Measurements from ENCODE around the gene TOR3A.

TOR3A gene

GRCh38 chr1:179077396-179077795 is 4.5 kb upstream of the TOR3A start:
- DNase-seq (ENCODE audit: low read depth), result no peak

GRCh38 chr1:179079113-179079761 is 2.6 kb upstream of the TOR3A start:
- DNase-seq (ENCODE audit: low read depth), result peak; percentile 30

DNA sequence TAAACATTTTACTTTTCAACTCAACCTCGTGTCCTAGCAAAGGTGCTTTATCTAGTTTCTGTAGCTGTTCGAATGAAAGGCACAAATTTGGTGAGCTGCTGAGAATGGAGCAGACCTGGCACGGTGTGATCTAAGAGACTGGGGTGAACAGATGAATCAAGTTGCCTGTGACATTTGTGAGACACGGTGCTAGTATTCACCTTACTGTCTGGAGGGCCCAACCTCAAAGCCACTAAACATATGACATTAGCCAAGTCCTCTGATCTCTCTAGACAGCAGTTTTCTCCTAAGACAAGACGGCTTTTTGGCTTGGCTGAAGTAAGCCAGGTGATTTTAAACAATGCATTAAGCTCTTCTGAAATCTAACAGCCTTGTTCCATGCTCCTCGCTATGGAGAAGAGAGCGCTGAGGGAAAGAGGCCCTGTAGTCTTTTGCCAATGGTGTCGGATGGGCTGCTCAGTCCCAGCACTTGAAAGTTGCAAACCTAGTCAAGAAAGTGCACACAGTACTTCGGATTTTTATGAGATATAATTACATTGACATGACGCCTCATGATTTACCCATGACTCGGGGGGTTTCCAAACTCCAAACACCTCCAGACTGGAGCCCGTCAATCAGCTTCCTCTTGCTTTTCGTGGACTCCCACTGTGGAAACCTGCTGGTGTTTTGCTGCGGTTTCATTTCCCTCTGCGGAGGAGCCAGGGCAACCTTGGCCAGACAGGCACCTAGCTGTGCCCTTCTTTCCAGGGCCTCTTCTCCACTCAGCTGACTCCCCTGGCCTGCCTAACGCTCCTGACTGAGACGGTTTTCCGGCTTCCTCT is 794 bp upstream of the TOR3A start:
- DNase-seq (ENCODE audit: low read depth), result no peak

DNA sequence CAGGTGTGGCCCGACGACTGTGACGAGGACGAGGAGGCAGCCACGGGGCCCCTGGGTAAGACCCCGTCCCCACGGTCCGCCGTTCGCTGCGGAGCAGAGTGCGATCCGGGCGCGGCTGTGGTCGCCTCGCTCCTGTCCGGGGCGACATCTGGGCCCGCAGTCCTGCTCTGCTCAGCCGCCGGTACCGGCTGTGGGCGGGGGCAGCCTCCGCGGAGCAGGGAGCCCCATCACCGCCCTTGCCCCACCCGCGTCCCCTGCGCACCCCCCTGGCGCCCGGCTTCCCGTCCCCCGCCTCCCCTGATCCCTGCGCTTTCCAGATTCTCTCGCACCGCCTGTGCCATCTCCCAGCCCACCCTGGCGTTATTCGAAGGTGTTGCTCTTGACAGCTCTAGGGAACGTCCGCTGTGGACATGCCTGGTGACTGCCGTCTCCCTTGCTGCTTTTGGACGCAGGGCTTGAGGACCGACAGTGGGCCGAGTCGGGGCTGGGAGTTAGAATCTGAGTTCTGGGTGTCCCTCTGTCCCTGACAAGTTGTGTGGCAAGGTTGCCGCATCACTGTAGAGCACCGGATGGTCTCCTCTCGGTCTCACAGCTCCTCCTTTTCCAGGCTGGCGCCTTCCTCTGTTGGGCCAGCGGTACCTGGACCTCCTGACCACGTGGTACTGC is 596 bp downstream of the TOR3A start:
- peak; percentile 20 for DNase-seq (ENCODE audit: low read depth)

DNA sequence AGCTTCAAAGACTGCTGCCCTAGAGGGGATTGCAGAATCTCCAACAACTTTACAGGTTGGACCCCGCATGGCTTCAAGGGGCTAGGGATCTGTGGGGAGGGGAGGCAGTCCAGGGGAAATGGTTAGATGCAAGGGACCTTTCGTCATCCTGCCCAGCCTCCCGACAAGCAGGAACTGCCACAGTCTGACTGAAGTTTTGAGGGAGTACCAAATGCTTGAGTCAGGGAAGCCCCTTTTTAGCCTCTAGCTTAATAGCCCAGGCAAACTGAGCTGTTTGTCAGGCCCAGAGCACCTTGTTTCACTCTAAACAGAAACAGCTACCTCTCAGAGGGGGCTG is 1.1 kb downstream of the TOR3A start:
- no peak for DNase-seq (ENCODE audit: low read depth)

DNA sequence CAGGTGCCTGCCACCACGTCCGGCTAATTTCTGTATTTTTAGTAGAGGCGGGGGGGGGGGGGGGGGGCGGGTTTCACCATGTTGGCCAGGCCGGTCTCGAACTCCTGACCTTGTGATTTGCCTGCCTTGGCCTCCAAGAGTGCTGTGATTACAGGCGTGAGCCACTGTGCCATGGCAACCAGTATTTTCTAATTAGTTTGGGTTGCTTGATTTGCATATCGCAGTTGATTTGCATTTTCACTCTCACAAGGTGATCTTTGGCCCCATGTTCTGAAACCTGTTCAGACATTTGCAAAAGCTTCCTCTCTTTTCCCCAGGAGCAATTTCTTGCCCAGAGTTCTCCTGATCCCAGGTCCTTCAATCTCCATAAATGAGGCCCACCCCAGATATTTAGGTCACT is 1.7 kb downstream of the TOR3A start:
- no peak for DNase-seq (ENCODE audit: low read depth)

- DNase-seq (ENCODE audit: low read depth), result no peak
Observed at GRCh38 chr1:179087665-179088064, 5.8 kb downstream of the TOR3A start.

GRCh38 chr1:179089827-179090482 is 8.1 kb downstream of the TOR3A start:
- DNase-seq (ENCODE audit: low read depth), result no peak

GRCh38 chr1:179090522-179090921 is 8.7 kb downstream of the TOR3A start:
- no peak for DNase-seq (ENCODE audit: low read depth)

- no peak for DNase-seq (ENCODE audit: low read depth)
Observed at GRCh38 chr1:179090923-179091322, 9.1 kb downstream of the TOR3A start.

DNA sequence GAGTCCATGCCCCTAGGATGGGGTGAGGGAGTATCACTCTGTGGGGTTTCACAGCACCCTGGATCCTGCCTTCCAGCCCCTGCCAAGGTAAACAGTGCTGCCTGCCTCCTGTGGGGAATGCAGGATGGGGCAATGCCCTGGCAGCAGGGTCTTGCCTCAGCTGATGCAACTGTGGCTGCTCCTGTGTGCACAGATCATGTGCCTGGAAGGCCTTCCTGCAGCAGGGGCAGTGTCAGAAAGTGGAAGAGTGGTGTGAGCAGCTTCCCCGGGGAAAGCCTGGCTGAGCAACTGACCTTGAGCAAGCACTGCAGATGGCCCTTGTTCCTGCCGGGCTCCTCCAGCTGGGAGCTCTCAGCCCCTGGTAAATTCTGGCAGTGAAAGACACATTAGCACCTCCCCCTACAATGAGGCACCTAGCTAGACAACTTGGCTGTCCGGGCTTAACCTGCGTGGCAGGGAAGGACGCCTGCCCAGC is 9.9 kb downstream of the TOR3A start:
- no peak for DNase-seq (ENCODE audit: low read depth)

GRCh38 chr1:179092896-179093461 is 11.1 kb downstream of the TOR3A start:
- no peak for DNase-seq (ENCODE audit: low read depth)

GRCh38 chr1:179094818-179095217 is 12.9 kb downstream of the TOR3A start:
- no peak for DNase-seq (ENCODE audit: low read depth)

- no peak for DNase-seq (ENCODE audit: low read depth)
Observed at GRCh38 chr1:179095377-179095776, 13.5 kb downstream of the TOR3A start.

DNA sequence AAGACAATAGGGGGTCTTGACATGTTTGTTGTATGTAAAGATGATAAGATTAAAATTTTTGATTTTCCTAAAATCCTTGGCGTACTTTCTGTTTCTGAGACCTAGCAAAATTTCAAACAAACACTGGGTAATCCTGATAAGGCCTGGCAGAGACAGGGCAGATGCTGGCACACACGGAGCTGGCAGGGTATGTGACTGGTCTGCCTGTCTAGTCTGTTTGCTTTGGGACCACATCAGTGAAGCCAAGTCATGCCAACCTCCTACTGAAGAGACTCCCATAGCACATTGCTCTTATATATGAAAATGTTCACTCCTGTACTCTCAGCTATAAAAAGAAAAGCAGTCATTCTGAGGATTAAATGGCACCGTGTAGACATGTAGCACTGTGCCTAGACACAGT is 14.1 kb downstream of the TOR3A start:
- no peak for DNase-seq (ENCODE audit: low read depth)

DNA sequence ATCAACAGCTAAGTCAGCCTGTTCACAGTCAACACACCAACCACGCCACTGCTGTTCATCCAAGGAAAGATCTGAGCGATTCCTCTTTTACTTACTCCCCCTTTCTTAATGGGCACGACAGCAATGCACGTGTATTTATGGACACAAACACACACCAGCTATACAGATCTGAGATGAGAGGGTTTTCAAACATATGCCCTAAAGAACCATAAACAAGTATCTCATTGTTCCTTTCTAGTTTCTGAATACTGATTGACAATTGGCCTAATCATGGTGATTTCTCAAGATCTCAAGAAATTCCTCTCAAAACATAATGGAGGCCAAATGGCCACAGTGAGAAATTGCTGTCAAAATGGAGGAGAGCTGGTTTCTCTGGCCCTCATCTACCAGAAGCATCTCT is 18.0 kb downstream of the TOR3A start:
- DNase-seq (ENCODE audit: low read depth), result no peak

DNA sequence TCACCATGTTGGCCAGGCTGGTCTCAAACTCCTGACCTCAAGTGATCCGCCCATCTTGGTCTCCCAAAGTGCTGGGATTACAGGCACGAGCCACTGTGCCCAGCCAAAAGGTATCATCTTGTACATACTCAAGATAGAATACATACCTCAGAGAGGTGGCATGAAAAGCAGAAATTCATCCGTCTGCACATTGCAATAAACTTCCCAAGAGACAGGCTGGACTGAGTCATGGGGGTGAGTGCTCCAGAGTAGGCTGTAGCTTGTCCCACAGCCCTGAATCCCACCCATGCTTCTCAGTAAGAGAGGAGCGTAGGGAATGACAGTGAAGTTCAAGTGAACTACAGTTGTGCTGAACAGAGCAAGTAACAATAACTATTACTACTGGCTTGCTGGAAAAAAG is 19.7 kb downstream of the TOR3A start:
- no peak for DNase-seq (ENCODE audit: low read depth)

DNA sequence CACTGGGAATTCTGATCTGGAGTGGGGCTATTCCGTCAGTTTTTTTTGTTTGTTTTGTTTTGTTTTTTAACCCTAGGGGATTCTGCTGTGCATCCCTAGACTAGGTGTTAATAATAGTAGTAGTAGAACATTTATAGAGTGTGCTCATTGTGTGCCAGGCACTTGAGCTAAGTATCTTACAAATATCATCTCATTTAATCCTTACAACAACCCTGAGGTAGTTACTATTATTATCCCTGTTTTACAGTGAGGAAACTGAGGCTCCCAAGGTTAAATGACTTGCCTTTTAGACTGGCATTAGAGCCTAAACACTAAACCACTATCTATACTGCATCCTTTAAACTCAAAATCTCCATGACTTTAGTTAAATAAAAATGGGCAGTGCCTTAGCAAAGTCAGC is 22.1 kb downstream of the TOR3A start:
- DNase-seq (ENCODE audit: low read depth), result no peak

DNA sequence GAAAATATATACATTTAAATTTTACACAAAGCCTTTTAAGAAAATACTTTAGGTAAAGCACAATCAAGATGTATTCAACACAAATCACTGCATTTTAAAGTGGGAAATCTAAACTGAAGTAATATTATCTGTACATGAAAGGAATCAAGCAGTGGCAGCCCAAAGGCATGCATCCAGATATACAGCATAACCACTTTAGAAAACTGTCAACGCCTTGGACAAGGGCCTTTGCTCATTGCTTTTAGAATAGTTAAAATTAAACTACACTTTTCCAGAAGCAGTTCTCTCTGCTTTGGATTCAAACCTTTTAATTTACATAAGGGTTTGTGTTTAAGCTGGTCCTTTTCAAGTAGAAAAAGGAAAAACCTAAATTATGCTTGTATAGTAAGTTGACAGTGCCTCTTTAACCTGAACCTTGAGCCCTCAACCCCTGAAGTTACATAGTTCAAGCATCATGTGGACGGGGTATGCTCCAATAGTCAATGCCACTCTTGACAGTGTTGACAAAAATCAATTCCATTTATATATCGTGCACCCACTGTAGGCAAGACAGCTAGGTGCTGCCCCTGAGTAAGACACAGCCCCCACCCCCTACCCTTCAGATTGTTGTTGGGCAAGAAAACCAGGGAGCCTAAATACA is 22.9 kb downstream of the TOR3A start:
- no peak for DNase-seq (ENCODE audit: low read depth)

DNA sequence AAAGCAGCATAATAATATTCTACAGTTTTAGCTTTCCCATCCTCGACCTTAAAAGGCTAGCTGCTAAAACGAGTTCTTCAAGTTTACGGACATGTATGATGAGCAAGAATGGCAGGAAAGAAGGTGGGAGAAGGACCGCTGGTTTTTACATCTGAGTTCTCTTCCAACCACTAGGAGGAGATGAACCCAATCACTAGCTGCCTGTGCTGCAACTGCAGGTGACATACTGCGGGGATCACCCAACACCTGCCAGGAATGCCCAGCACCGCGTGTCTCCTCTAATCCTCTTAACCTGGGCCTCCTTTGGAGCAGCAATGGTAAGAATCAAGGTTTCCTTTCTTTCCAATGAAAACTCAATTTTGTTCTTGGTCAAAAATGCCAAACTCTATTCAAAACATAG is 23.5 kb downstream of the TOR3A start:
- no peak for DNase-seq (ENCODE audit: low read depth)

GRCh38 chr1:179107706-179108629 is 26.1 kb downstream of the TOR3A start:
- DNase-seq (ENCODE audit: low read depth), result no peak

Measured in HS-27A (cell line).